Tibial nerve (tissue), 4 donors: ENCODE results near the gene SNX32. TPM values are rescaled to one million over a fixed set of nuclear protein-coding genes. Genes with fewer than 3 reads are reported as not detected.

ENCODE experiments used
- DNase-seq, 2 donors: peaks; one replicate each; pipeline ENCODE4 v3.0.0-alpha.2; 2019; ENCODE audit warnings: low spot score in 2 of 2
- H3K27ac ChIP-seq, 4 donors: fragments of 200-600 bp; sonication (generic) in 3 of 4; one replicate each; pipeline ENCODE4 v1.5.1; 2017 to 2019; ENCODE audit warnings: mild to moderate bottlenecking in 1 of 4
- H3K27me3 ChIP-seq, 2 donors: fragments of 200-600 bp; sonication (generic) in 1 of 2; one replicate each; pipeline versions ENCODE4 v1.5.1 to v1.6.0; 2017 to 2019
- H3K36me3 ChIP-seq, 3 donors: fragments of 200-600 bp; sonication (generic); one replicate each; pipeline ENCODE4 v1.5.1; 2018 to 2019
- H3K4me1 ChIP-seq, 4 donors: fragments of 200-600 bp; sonication (generic) in 3 of 4; one replicate each; pipeline ENCODE4 v1.5.1; 2017 to 2019
- H3K4me3 ChIP-seq, 4 donors: fragments of 200-600 bp; sonication (generic) in 3 of 4; one replicate each; pipeline ENCODE4 v1.5.1; 2017 to 2019; ENCODE audit warnings: mild to moderate bottlenecking in 1 of 4, moderate library complexity in 1 of 4
- H3K9me3 ChIP-seq, 4 donors: fragments of 200-600 bp; sonication (generic) in 3 of 4; one replicate each; pipeline ENCODE4 v1.5.1; 2017 to 2019
- EP300 ChIP-seq, 2 donors: sonication (generic); formaldehyde crosslinking; IDR thresholded peaks; one replicate each; pipeline ENCODE4 v1.6.1; 2017; ENCODE audit warnings: antibody characterized with exemption in 2 of 2, mild to moderate bottlenecking in 1 of 2
- POLR2A ChIP-seq, 2 donors: fragments of 450-650 bp; IDR thresholded peaks; one replicate each; pipeline ENCODE4 v1.6.1; 2017; ENCODE audit warnings: antibody characterized with exemption in 2 of 2, mild to moderate bottlenecking in 2 of 2, moderate library complexity in 2 of 2
- WGBS, 2 donors: methylation state at CpG; one replicate each; pipeline ENCODE4 v1.1.5; 2018; 5-methylcytosine and 5-hydroxymethylcytosine counted together
- total RNA-seq, 4 donors: library from RNA; depleted of rRNA; stranded (reverse); fragments of >200 nt; gene quantifications; one replicate each; pipeline ENCODE4 v1.1.0, GENCODE V29; 2016
- TF ChIP-seq, protein P1 (sequence below), 5 experiments: fragments of 200-600 bp in 3 of 5; fragments of 450-650 bp in 2 of 5; sonication (generic) in 3 of 5; IDR thresholded peaks; one replicate each; pipeline ENCODE4 v1.5.1; 2016 to 2019; ENCODE audit warnings: antibody characterized with exemption in 5 of 5, mild to moderate bottlenecking in 3 of 5, moderate library complexity in 2 of 5

The SNX32 gene
- total RNA-seq, 4 donors from 2014 or later: 0.78 to 2.5 (median 1.5) TPM; not detected in 1

DNA sequence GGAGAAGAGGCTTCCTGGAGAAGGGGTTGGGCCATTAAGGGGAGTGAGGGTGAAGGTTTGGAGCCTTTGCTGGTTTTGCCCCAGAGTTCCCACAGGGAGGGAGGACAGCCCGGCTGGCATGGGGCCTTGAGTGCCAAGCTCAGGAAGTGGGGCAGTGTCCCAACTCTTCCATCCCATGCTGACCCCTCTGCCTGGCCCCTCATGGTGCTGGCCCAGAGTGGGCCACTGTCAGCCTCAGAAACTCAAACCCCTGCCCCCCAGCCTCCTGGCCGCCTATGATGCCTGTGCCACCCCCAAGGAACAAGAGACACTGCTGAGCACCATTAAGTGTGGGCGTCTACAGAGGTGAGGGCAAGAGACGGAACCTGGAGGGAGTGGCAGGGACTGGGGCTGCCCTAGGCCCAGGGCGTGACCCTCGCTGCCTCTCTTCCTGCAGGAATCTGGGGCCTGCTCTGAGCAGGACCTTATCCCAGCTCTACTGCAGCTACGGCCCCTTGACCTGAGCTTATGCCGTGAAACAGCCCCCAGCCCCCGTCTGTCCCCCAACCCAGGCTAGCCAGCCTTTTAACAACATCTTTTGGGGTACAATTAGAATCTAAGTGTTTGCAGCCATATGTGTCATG is 31.9 kb downstream of the SNX32 start:
- TF ChIP-seq, protein P1, sequence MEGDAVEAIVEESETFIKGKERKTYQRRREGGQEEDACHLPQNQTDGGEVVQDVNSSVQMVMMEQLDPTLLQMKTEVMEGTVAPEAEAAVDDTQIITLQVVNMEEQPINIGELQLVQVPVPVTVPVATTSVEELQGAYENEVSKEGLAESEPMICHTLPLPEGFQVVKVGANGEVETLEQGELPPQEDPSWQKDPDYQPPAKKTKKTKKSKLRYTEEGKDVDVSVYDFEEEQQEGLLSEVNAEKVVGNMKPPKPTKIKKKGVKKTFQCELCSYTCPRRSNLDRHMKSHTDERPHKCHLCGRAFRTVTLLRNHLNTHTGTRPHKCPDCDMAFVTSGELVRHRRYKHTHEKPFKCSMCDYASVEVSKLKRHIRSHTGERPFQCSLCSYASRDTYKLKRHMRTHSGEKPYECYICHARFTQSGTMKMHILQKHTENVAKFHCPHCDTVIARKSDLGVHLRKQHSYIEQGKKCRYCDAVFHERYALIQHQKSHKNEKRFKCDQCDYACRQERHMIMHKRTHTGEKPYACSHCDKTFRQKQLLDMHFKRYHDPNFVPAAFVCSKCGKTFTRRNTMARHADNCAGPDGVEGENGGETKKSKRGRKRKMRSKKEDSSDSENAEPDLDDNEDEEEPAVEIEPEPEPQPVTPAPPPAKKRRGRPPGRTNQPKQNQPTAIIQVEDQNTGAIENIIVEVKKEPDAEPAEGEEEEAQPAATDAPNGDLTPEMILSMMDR (IDR thresholded peaks at IDR 0.05): no peak
- TF ChIP-seq POLR2A (IDR thresholded peaks at IDR 0.05): no peak
- TF ChIP-seq EP300 (IDR thresholded peaks at IDR 0.05): no peak
- WGBS, 2 donors: 70 to 71% methylated on average over 9 of the region's 9 CpGs
- Histone ChIP-seq H3K4me1 (peaks cover 0 to 41% (median 11%) of the 10 kb centered on the region in 4 donors), H3K36me3 (peaks cover 0 to 90% (median 30%) of the 10 kb centered on the region in 3 donors), H3K4me3 (no peak overlapping the region), H3K9me3 (no peaks in the 10 kb centered on the region), H3K27me3 (no peaks in the 10 kb centered on the region), H3K27ac (no peak overlapping the region)
- no peak for DNase-seq

DNA sequence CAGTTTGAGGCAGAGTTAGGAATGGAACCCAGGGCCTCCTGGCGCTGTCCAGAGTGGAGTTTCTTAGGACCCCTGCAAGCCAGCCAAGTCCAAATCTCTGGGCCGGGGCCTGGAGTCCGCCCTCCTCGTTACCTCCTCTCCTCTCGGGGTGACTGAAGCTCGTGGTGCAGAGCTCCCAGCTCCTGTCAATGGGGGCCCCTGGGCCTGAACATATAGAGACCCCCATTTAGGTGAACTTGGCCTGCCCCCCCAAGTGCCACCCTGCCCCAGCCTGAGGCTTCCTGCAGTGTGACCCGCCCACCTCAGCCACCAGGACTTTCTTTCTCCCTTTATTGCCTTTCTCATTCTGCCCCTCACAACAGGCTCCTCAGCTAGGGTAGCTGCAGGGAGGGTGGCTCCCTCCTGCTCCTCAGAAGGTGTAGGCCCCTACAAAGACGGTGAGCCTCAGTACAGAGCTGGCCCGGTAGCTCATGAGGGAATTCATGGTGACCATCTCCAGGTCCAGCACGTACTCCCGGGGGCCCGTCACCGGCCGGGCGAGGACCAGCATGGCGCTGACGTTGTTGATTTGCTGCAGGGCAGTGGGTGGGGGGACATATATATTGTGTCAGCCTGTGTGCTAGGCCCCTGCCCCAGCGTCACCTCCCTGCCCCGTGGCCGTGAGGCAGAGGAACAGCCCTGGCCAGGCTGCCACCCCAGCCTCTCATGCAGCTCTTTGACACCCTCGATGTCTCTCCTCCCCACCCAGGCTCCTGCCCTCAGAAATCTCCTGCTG is 32.9 kb downstream of the SNX32 start:
- Histone ChIP-seq H3K4me3 (no peak overlapping the region), H3K9me3 (no peaks in the 10 kb centered on the region), H3K27me3 (no peaks in the 10 kb centered on the region), H3K4me1 (peaks cover 0 to 43% (median 8%) of the 10 kb centered on the region in 4 donors), H3K27ac (no peak overlapping the region), H3K36me3 (peaks cover 0 to 92% (median 30%) of the 10 kb centered on the region in 3 donors)
- TF ChIP-seq POLR2A (IDR thresholded peaks at IDR 0.05) (no peak), EP300 (IDR thresholded peaks at IDR 0.05) (no peak)
- TF ChIP-seq, protein P1 (IDR thresholded peaks at IDR 0.05): no peak
- no peak for DNase-seq
- 77 to 78% methylated on average over 18 to 20 of the region's 21 CpGs for WGBS, 2 donors

DNA sequence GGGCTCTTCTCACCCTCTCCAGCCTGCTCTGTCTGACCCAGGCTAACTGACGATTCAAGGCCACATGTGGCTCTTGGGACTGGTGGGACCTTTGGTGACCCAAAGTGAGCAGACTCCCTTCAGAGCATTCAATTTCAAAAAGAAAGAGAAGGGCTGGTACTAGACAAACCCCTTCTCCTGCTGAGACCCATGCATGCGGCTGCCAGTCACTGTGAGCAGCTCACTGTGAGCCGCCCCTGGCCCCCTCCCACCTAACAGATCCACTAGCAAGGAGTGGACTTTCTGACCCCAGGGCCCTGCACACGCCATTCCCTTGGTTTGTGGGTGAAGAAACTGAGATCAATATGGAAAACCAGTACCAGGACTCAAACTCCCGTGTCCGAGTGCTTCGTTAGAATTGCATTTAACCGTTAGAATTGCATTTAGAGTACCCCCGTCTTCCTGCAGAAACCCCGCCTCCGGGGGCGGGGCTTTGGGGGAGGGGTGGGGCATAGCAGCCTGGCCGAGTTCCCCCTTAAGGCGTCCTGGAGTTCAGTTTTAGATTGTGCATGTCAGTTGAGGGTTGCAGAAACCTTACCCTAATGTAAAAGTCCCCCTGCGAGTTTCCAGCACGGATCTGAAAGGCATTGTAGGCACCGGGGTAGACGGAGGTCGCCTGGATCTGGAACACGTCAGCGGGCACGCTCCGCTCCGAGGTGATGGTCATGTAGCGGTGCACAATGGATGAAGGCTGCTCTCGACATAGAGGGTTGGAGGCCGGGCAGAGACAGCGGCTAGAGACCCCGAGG is 33.7 kb downstream of the SNX32 start:
- H3K9me3 ChIP-seq: no peaks in the 10 kb centered on the region
- peaks cover 0 to 84% (median 24%) of the 10 kb centered on the region in 3 donors for H3K36me3 ChIP-seq
- no peak for DNase-seq
- no peak overlapping the region for H3K27ac ChIP-seq
- no peak overlapping the region for H3K4me3 ChIP-seq
- TF ChIP-seq, protein P1 (IDR thresholded peaks at IDR 0.05): no peak
- no peak for TF ChIP-seq EP300 (IDR thresholded peaks at IDR 0.05)
- no peak for TF ChIP-seq POLR2A (IDR thresholded peaks at IDR 0.05)
- H3K4me1 ChIP-seq: peaks cover 0 to 42% (median 7%) of the 10 kb centered on the region in 4 donors
- WGBS, 2 donors: 55 to 56% methylated on average over 29 of the region's 29 CpGs
- no peaks in the 10 kb centered on the region for H3K27me3 ChIP-seq

DNA sequence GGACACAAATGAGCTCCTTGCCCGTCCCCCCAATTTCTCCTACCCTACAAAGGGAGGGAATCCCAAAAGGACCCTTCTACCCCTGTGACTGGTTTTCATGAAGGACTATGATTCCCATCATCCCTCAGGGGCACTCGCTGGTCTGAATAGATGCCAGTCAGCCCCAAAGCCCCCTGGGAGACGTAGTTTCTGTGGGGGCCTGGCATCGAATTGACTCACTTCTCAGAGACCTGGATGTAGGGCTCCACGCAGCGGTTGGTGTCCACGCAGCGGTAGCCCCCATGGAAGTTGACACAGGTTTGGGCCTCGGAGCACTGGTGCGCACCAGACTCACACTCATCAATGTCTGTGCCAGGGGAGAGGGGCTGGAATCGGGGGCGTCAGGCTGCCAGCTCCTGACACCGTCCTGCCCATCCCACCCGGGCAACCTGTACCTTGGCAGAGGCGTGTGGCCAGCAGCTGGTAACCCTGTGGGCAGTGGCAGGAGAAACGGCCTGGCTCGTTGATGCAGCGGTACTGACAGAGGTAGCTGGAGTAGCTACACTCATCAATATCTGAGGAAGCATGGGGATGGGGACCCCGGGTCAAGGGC is 34.4 kb downstream of the SNX32 start:
- Histone ChIP-seq H3K36me3 (peaks cover 0 to 77% (median 23%) of the 10 kb centered on the region in 3 donors), H3K4me3 (no peak overlapping the region), H3K27ac (no peak overlapping the region), H3K4me1 (peaks cover 0 to 40% (median 7%) of the 10 kb centered on the region in 4 donors), H3K27me3 (no peaks in the 10 kb centered on the region), H3K9me3 (no peaks in the 10 kb centered on the region)
- WGBS, 2 donors: 81% methylated on average over 17 to 19 of the region's 19 CpGs
- TF ChIP-seq POLR2A (IDR thresholded peaks at IDR 0.05) (no peak), EP300 (IDR thresholded peaks at IDR 0.05) (no peak)
- TF ChIP-seq, protein P1 (IDR thresholded peaks at IDR 0.05): no peak
- DNase-seq: no peak
